ENCODE measurements around the gene GOLGA8B.
"Not testable (repeated sequence)": the region's sequence is repeated elsewhere in the genome, so short reads cannot be mapped to it uniquely, and the experiment has no call there.

Gene GOLGA8B

DNA sequence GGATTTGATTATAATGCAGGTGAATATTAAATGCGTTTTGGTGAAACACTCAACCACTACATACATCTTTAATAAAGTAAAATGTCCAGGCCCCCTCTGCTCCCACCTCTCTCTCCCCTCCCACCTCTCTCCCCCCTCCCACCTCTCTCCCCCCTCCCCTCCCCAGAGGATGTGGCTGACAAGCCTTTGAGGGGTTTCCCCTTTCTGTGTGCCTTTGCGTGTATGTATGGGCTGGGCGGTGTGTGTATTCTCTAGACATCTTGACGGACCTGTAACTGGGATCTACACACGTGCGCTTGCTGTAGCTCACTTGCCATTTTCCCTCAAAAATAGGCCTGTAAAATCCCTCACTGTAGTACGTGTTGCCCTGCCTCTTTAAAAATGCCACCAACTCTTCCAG, 28.3 kb downstream of the GOLGA8B start:
- not testable (repeated sequence) for DNase-seq (ENCODE audit: low read depth)

DNA sequence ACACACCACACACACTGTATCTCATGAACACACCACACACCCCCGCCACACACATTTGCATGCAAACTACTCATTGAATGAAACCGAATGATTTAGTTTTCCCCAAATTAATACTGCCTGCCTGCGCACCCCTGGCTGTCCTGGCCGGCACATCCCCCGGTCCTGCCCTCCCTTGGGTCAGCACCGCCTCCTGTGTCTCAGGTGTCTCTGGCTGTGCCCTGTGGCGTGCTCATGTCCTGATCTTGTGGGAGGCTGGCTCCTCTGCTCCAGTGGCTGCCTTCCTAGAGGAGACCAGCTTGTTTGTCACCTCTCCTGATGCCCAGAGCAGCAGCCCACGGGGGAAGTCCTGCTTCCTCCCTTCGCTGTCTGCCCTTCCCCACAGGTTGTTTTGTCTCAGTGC, 28.7 kb downstream of the GOLGA8B start:
- DNase-seq (ENCODE audit: low read depth): not testable (repeated sequence)

DNA sequence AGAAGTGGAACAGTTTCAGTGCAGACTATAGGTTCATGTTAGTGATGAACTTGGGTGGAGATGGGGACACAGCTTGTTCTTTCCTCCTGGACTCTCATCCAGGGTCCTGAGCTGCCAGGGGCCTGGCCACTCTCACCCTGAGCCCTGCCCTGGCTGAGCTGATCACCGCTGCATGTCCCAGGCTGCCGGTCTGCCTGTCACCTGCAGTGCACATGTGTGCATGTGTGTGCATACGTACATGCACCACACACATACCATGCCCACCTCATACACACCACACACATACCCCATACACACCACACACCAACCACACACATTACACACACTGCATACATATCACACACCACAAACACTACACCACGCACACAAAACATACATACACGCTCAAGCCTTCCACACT, 29.3 kb downstream of the GOLGA8B start:
- DNase-seq (ENCODE audit: low read depth): not testable (repeated sequence)

DNA sequence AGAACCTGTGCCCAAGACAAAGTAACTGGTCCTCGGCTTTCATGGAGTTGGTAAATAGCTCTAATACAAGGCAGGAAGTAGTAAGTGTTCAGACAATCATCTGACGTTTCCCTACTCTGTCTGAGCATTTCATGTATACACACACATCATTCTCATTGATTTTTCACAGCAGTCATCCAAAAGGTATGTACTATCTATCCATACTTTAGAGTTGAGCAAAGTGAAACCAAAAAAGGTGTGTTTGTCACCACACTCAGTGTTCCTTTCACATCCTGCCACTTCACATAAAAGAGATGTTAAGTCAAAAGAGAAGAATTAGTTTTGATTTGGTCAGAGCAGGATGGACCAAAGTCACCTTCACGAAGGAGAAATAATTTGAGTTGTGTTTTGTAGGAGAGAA, 33.3 kb downstream of the GOLGA8B start:
- not testable (repeated sequence) for DNase-seq (ENCODE audit: low read depth)

DNA sequence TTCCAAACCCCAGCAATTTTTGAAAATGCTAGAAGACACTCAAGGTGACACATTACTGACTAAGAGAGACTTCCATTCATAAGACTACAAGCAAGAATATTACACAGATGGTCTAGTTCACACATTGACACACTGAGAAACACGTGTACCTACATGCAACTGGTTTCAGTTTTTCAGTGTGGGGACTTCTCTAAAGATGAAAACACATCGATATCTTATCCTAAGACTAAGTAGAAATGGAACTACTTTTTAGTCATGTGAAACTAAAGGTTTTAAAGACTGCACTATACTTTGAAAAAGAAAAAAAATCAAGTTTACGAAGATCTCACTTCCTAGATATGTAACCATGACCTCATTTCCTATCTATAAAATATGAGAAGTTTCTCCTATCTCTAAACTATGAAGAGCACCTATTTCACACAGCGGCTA, 34.1 kb downstream of the GOLGA8B start:
- not testable (repeated sequence) for DNase-seq (ENCODE audit: low read depth)

DNA sequence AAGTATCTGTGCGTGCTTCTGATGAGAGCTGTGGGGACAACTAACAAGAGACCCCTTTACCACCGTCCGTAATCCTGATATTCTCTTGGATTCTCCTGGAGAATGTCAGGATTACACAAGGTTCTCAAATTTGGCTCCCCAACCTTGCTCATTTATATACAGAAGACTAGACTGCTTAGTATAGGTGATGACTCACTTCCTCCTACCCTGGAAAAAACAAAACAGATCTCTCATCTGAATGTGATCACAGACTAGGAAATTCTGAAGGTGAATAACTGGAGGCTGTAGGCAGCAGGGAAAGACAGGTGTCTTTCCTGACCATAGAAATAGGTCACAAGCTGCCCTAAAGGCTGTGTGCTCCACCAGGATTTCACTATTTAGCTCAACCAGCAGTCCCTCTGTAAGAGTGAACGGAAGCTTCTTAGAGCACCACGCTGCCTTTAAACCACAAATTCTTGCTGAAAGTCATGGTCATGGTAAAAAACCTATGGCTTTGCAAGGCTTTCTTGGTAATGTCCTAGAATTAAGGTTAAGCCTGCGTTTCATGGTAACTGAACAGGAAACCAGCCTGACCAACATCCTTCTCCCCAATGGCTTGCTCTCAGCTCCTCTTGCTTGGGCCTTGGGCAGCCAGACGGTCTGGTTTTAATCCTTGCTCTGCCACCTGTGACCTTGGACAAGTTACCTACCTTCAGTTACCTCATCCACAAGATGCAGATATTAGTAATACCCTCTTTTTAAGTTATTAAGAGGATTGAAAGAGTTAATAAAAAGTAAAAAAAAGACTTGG, 39.4 kb downstream of the GOLGA8B start:
- DNase-seq (ENCODE audit: low read depth): not testable (repeated sequence)

DNA sequence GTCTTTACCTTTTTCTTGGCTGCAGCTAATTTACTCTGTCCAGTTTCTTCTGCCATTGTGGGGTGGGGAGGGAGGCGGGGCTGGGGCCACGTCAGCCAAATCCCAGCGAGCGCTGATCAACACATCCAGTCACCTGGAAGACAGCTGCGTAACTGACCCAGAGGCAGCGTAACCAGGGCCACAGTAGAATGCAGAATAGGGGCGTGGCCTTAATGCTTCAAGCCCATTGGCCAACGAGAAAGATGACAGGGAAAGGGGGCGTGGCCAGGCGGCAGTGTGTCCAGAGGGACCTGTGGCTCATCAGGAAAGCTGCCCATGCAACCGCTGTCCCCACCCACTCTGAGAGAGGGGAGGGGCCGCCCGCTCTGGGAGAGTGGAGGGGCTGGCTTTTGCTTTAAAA, 47.6 kb downstream of the GOLGA8B start:
- not testable (repeated sequence) for DNase-seq (ENCODE audit: low read depth)
